IMR-90 (cell line): Measurements from ENCODE around the gene NUAK1. TPM values are rescaled to one million over a fixed set of nuclear protein-coding genes. Genes with fewer than 3 reads are reported as not detected.

Experiments used
- ATAC-seq: fragments of 200-7000 bp; cut with Tn5 transposase; 2 replicates; pipeline ENCODE4 v1.9.1; 2020; ENCODE audit warnings: low read depth, mild to moderate bottlenecking, moderate library complexity
- BruUV-seq: library from RNA; stranded (reverse); fragments of 400-500 nt; replicated peaks from 2 replicates; lab custom pipeline; 2021; lab: Mats Ljungman, UMichigan
- CTCF ChIA-PET: fragments of 300-600 bp; formaldehyde crosslinking; extraction: SDS; loops from one replicate; lab custom pipeline; 2021; ENCODE audit warnings: antibody characterized with exemption; lab: Yijun Ruan, JAX
- POLR2A ChIA-PET: fragments of 300-600 bp; sonication (Branson Sonifier 250); formaldehyde crosslinking; loops from one replicate; lab custom pipeline; 2022; ENCODE audit warnings: antibody characterized with exemption; ENCODE audit not compliant: unreplicated experiment; lab: Charles Lee
- DNase-seq: peaks from one replicate; pipeline ENCODE4 v3.0.0; 2013
- H2AFZ ChIP-seq: replicated peaks from 2 replicates; pipeline ENCODE3; 2013; ENCODE audit warnings: low read length, mild to moderate bottlenecking; ENCODE audit not compliant: poor library complexity
- H2AK5ac ChIP-seq: 2 replicates; pipeline ENCODE4 v1.6.1; 2013; ENCODE audit warnings: low read depth, low read length, inconsistent platforms
- H2AK9ac ChIP-seq: replicated peaks from 2 replicates; pipeline ENCODE3; 2013; ENCODE audit warnings: mild to moderate bottlenecking, low read depth, low read length, moderate library complexity; ENCODE audit not compliant: poor library complexity
- H2BK120ac ChIP-seq: 2 replicates; pipeline ENCODE4 v1.6.1; 2013; ENCODE audit warnings: low read depth, low read length, inconsistent platforms
- H2BK15ac ChIP-seq: 3 replicates; pipeline ENCODE4 v1.6.1; 2013; ENCODE audit warnings: low read depth, low read length, inconsistent platforms
- H2BK20ac ChIP-seq: 2 replicates; pipeline ENCODE4 v1.6.1; 2013; ENCODE audit warnings: low read depth, mild to moderate bottlenecking, inconsistent platforms, low read length, moderate library complexity
- H2BK5ac ChIP-seq: 2 replicates; pipeline ENCODE4 v1.6.1; 2013; ENCODE audit warnings: mild to moderate bottlenecking, low read depth, low read length, inconsistent platforms; ENCODE audit not compliant: poor library complexity, severe bottlenecking
- H3K14ac ChIP-seq: replicated peaks from 2 replicates; pipeline ENCODE4 v1.6.1; 2013; ENCODE audit warnings: low read depth, low read length, inconsistent platforms
- H3K18ac ChIP-seq: 2 replicates; pipeline ENCODE4 v1.6.1; 2013; ENCODE audit warnings: low read depth, low read length, control low read depth
- H3K23ac ChIP-seq: 2 replicates; pipeline ENCODE4 v1.6.1; 2013; ENCODE audit warnings: low read depth, low read length, inconsistent platforms
- H3K27ac ChIP-seq: 2 replicates; pipeline ENCODE4 v1.5.1; 2013; ENCODE audit warnings: mild to moderate bottlenecking, control low read depth, low read length; ENCODE audit not compliant: insufficient read depth
- H3K27me3 ChIP-seq: 2 replicates; pipeline ENCODE4 v1.6.1; 2013; ENCODE audit warnings: low read length; ENCODE audit not compliant: control insufficient read depth, insufficient read depth
- H3K36me3 ChIP-seq: 2 replicates; pipeline ENCODE4 v1.6.1; 2013; ENCODE audit warnings: low read length, mixed read lengths; ENCODE audit not compliant: control insufficient read depth, insufficient read depth
- H3K4ac ChIP-seq: 2 replicates; pipeline ENCODE4 v1.6.1; 2013; ENCODE audit warnings: low read depth, low read length, inconsistent platforms
- H3K4me1 ChIP-seq: 2 replicates; pipeline ENCODE4 v1.6.1; 2013; ENCODE audit warnings: low read length, mixed read lengths; ENCODE audit not compliant: control insufficient read depth, insufficient read depth
- H3K4me2 ChIP-seq: 2 replicates; pipeline ENCODE4 v1.6.1; 2013; ENCODE audit warnings: low read depth, mild to moderate bottlenecking, control low read depth, low read length, moderate library complexity
- H3K4me3 ChIP-seq: 2 replicates; pipeline ENCODE4 v1.5.1; 2013; ENCODE audit warnings: low read depth, mild to moderate bottlenecking, control low read depth, low read length, moderate library complexity; ENCODE audit not compliant: insufficient read depth
- H3K56ac ChIP-seq: 2 replicates; pipeline ENCODE4 v1.6.1; 2013; ENCODE audit warnings: low read length, inconsistent platforms; ENCODE audit not compliant: insufficient read depth; ENCODE audit errors: extremely low read depth
- H3K79me1 ChIP-seq, 2 experiments: 2 replicates each; pipeline ENCODE4 v1.6.1; 2013; ENCODE audit warnings: low read length in 2 of 2, inconsistent platforms in 1 of 2, low read depth in 1 of 2
- H3K9ac ChIP-seq: 2 replicates; pipeline ENCODE4 v1.6.1; 2013; ENCODE audit warnings: low read depth, low read length, control low read depth
- H3K9me1 ChIP-seq: 2 replicates; pipeline ENCODE4 v1.6.1; 2013; ENCODE audit warnings: low read length, inconsistent platforms; ENCODE audit not compliant: insufficient read depth
- H3K9me3 ChIP-seq: 2 replicates; pipeline ENCODE4 v1.6.1; 2013; ENCODE audit warnings: low read length; ENCODE audit not compliant: control insufficient read depth, insufficient read depth
- H4K20me1 ChIP-seq: 2 replicates; pipeline ENCODE4 v1.6.1; 2013; ENCODE audit warnings: low read length, inconsistent platforms; ENCODE audit not compliant: insufficient read depth
- H4K5ac ChIP-seq: 2 replicates; pipeline ENCODE4 v1.6.1; 2013; ENCODE audit warnings: mild to moderate bottlenecking, low read depth, low read length, control low read depth
- H4K8ac ChIP-seq, 2 experiments: 2 replicates each; pipeline ENCODE4 v1.6.1; 2013; ENCODE audit warnings: low read depth in 2 of 2, low read length in 2 of 2, control low read depth in 1 of 2, inconsistent platforms in 1 of 2
- H4K91ac ChIP-seq: 2 replicates; pipeline ENCODE4 v1.6.1; 2013; ENCODE audit warnings: low read depth, low read length, inconsistent platforms; ENCODE audit not compliant: insufficient read depth
- BHLHE40 ChIP-seq: fragments of 150-350 bp; IDR thresholded peaks from 2 replicates; pipeline ENCODE4 v1.6.1; 2016; ENCODE audit warnings: mild to moderate bottlenecking, low read depth, low read length
- CHD1 ChIP-seq: IDR thresholded peaks from 2 replicates; pipeline ENCODE4 v1.6.1; 2012; ENCODE audit warnings: low read depth, low read length, improper control_type of control experiment
- MAFK ChIP-seq: IDR thresholded peaks from 2 replicates; pipeline ENCODE4 v1.6.1; 2012; ENCODE audit warnings: low read depth, low read length, improper control_type of control experiment
- MAZ ChIP-seq: IDR thresholded peaks from 2 replicates; pipeline ENCODE4 v1.6.1; 2012; ENCODE audit warnings: low read depth, mild to moderate bottlenecking, low read length, improper control_type of control experiment, moderate library complexity, borderline replicate concordance
- RAD21 ChIP-seq: IDR thresholded peaks from 2 replicates; pipeline ENCODE4 v1.6.1; 2012; ENCODE audit warnings: low read length, improper control_type of control experiment
- WGBS, 2 experiments: methylation state at CpG; one replicate each; pipeline versions ENCODE4 v1.1.5 to v1.1.7; 2013; ENCODE audit warnings: missing lambda C conversion rate in 2 of 2; ENCODE audit not compliant: insufficient read length in 1 of 2; ENCODE audit errors: extremely low coverage in 2 of 2; 5-methylcytosine and 5-hydroxymethylcytosine counted together
- dilution Hi-C: fragments of 300-500 bp; cut with HindIII; formaldehyde crosslinking; loops from one replicate; pipeline ENCODE4 v1.14.3; 2018; ENCODE audit warnings: low sequenced_read_pairs; ENCODE audit not compliant: unreplicated experiment
- in situ Hi-C: fragments of 300-500 bp; cut with MboI; formaldehyde crosslinking; loops from 3 replicates; pipeline ENCODE4 v1.14.3; 2019; ENCODE audit warnings: low sequenced_read_pairs, inconsistent platforms, mixed read lengths
- intact Hi-C: fragments of 100-400 bp; cut with micrococcal nuclease; formaldehyde crosslinking; loops from 2 replicates; pipeline ENCODE4 v1.10.0; 2022
- polyA plus RNA-seq, 3 experiments: library from polyadenylated mRNA; depleted of rRNA; stranded (reverse); fragments of >200 nt; gene quantifications; 2 replicates each; pipeline ENCODE4 v1.2.3, GENCODE V29; 2012; ENCODE audit warnings: low replicate concordance in 1 of 3
- total RNA-seq: library from RNA; depleted of rRNA; stranded (reverse); fragments of >200 nt; gene quantifications from 2 replicates; pipeline ENCODE4 v1.2.3, GENCODE V29; 2012
- TF ChIP-seq, protein P1 (sequence below): conservative IDR thresholded peaks from 2 replicates; pipeline ENCODE4 v1.5.1; 2012; ENCODE audit warnings: mild to moderate bottlenecking, low read depth, low read length, improper control_type of control experiment

NUAK1 gene
- total and polyA plus RNA-seq, 2 of the 4 experiments (the other 2 are of a cell fraction) = 4.8 to 8.8 TPM

DNA sequence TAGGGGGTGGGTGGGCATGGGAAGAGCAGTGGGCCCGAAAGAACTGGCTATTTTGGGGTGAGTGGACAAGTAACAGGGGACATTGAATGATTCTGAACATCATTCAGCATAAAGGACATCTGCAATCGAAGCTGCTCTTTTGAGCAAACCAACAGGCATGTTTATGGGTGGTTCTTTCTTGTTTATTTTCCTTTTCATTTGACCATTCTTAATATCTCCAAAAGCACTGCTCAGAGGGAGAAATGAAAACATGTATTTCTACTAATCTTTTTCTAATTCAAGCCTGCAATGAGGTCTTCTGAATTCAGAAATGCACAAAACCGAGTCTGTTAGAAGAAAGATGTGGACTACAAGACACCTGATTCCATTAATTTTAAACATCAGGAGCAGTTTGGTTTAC, 54.0 kb downstream of the NUAK1 start:
- intact Hi-C loops (loop anchor here (2.0 to 10.0 kb wide), 5 partner anchors 52 to 830 kb away; no protein-coding TSS in a partner anchor), in situ Hi-C loops (no loop called here), dilution Hi-C loops (no loop called here)
- H3K18ac ChIP-seq = peak overlapping the region; percentile 40; the same call in 1 of the 2 replicates
- WGBS, 2 experiments = no CpG with 5 or more reads among the region's 3 CpGs
- H3K27ac ChIP-seq = no peak overlapping the region
- H4K8ac ChIP-seq = peak overlapping the region; percentile 63 to 75; a peak in 3 of 4 replicates
- no peaks in the 10 kb centered on the region for H4K20me1 ChIP-seq
- peak overlapping the region; percentile 92; the same call in 1 of the 2 replicates for H3K23ac ChIP-seq
- peak overlapping the region; percentile 97 for H2BK20ac ChIP-seq
- no peak overlapping the region; the same call in none of the 2 replicates for H3K4me2 ChIP-seq
- peaks cover 39% of the 10 kb centered on the region for H3K4me1 ChIP-seq
- peak overlapping the region; percentile 63 for H2BK5ac ChIP-seq
- ChIA-PET CTCF (no interaction called here), POLR2A (no interaction called here)
- no peak overlapping the region; the same call in 1 of the 2 replicates for H2AK5ac ChIP-seq
- no TSS peak for BruUV-seq
- no peak for ATAC-seq
- H3K27me3 ChIP-seq = no peaks in the 10 kb centered on the region
- DNase-seq = no peak
- H4K91ac ChIP-seq = peak overlapping the region; percentile 96
- H3K4me3 ChIP-seq = no peak overlapping the region
- H2BK120ac ChIP-seq = peak overlapping the region; percentile 95
- H3K9me3 ChIP-seq = no peaks in the 10 kb centered on the region
- no peaks in the 10 kb centered on the region; the same call in 1 of the 2 replicates for H3K36me3 ChIP-seq
- H3K4ac ChIP-seq = peak overlapping the region; percentile 97
- H2AK9ac ChIP-seq = no peak overlapping the region
- no peak overlapping the region; the same call in 2 of the 3 replicates for H2BK15ac ChIP-seq
- H4K5ac ChIP-seq = no peak overlapping the region; the same call in 1 of the 2 replicates
- H3K14ac ChIP-seq = 0 out of 2 replicates have a peak overlapping the region, but pooled peaks have one; percentile 93
- TF ChIP-seq RAD21 = no peak
- no peak for TF ChIP-seq MAFK
- no peak for TF ChIP-seq MAZ
- no peak for TF ChIP-seq BHLHE40
- TF ChIP-seq, protein P1, sequence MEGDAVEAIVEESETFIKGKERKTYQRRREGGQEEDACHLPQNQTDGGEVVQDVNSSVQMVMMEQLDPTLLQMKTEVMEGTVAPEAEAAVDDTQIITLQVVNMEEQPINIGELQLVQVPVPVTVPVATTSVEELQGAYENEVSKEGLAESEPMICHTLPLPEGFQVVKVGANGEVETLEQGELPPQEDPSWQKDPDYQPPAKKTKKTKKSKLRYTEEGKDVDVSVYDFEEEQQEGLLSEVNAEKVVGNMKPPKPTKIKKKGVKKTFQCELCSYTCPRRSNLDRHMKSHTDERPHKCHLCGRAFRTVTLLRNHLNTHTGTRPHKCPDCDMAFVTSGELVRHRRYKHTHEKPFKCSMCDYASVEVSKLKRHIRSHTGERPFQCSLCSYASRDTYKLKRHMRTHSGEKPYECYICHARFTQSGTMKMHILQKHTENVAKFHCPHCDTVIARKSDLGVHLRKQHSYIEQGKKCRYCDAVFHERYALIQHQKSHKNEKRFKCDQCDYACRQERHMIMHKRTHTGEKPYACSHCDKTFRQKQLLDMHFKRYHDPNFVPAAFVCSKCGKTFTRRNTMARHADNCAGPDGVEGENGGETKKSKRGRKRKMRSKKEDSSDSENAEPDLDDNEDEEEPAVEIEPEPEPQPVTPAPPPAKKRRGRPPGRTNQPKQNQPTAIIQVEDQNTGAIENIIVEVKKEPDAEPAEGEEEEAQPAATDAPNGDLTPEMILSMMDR = no peak
- no peak for TF ChIP-seq CHD1
- peaks cover 28% of the 10 kb centered on the region for H3K9me1 ChIP-seq
- H2AFZ ChIP-seq = no peak overlapping the region
- peaks cover 10 to 65% of the 10 kb centered on the region in 2 experiments for H3K79me1 ChIP-seq
- no peak overlapping the region for H3K9ac ChIP-seq
- no peak overlapping the region; the same call in 1 of the 2 replicates for H3K56ac ChIP-seq
